Activated CD8-positive, alpha-beta memory T cell treated with anti-CD3 and anti-CD28 coated beads, Interleukin-2, amount 50 U/mL, for 24 hours (primary cell): ENCODE data around the gene AATK.

Experiments
- DNase-seq: peaks from one replicate; pipeline ENCODE4 v3.0.0-alpha.2; 2020; ENCODE audit errors: extremely low read depth

AATK gene

GRCh38 chr17:81114351-81115093 lies 51.5 kb downstream of the AATK start:
- no peak for DNase-seq

- no peak for DNase-seq
These were observed 52.8 kb downstream of the AATK start for GRCh38 chr17:81113158-81113724.

GRCh38 chr17:81112450-81112849 lies 53.6 kb downstream of the AATK start:
- DNase-seq, result no peak

GRCh38 chr17:81111066-81111465 lies 55.0 kb downstream of the AATK start:
- DNase-seq, result no peak

- no peak for DNase-seq
These were observed 55.5 kb downstream of the AATK start for GRCh38 chr17:81110488-81111040.

- no peak for DNase-seq
These were observed 56.1 kb downstream of the AATK start for GRCh38 chr17:81109957-81110356.

GRCh38 chr17:81108220-81108619 lies 57.8 kb downstream of the AATK start:
- no peak for DNase-seq

- DNase-seq, result no peak
These were observed 59.3 kb downstream of the AATK start for GRCh38 chr17:81106716-81107115.

GRCh38 chr17:81103379-81103778 lies 62.6 kb downstream of the AATK start:
- no peak for DNase-seq

- DNase-seq, result no peak
These were observed 63.2 kb downstream of the AATK start for GRCh38 chr17:81102869-81103268.

GRCh38 chr17:81102352-81102751 lies 63.7 kb downstream of the AATK start:
- DNase-seq, result no peak

GRCh38 chr17:81101614-81102306 lies 64.3 kb downstream of the AATK start:
- DNase-seq, result peak; percentile 61

GRCh38 chr17:81100668-81101067 lies 65.4 kb downstream of the AATK start:
- no peak for DNase-seq

GRCh38 chr17:81099888-81100287 lies 66.1 kb downstream of the AATK start:
- DNase-seq, result no peak

- DNase-seq, result no peak
These were observed 68.1 kb downstream of the AATK start for GRCh38 chr17:81097943-81098308.

GRCh38 chr17:81097134-81097942 lies 68.7 kb downstream of the AATK start:
- peak; percentile 14 for DNase-seq

GRCh38 chr17:81096741-81097133 lies 69.3 kb downstream of the AATK start:
- no peak for DNase-seq

- DNase-seq, result no peak
These were observed 70.6 kb downstream of the AATK start for GRCh38 chr17:81095383-81095762.

- DNase-seq, result peak; percentile 74
These were observed 71.3 kb downstream of the AATK start for GRCh38 chr17:81094509-81095382.

- DNase-seq, result no peak
These were observed 72.2 kb downstream of the AATK start for GRCh38 chr17:81093619-81094508.
